Lung (tissue), 12 donors: ENCODE data around the gene UIMC1. TPM values are rescaled to one million over a fixed set of nuclear protein-coding genes. Genes with fewer than 3 reads are reported as not detected.

ENCODE experiments used
- ATAC-seq: fragments of 200-7000 bp; cut with Tn5 transposase; one replicate; pipeline ENCODE4 v1.9.1; 2020; ENCODE audit warnings: moderate number of reproducible peaks; ENCODE audit not compliant: insufficient read depth, low FRiP score
- DNase-seq, 3 donors: peaks; one replicate each; pipeline ENCODE4 v3.0.0-alpha.2; 2013 to 2017
- H3K27ac ChIP-seq, 2 donors: one replicate each; pipeline ENCODE4 v1.5.1; 2013; ENCODE audit warnings: mild to moderate bottlenecking in 2 of 2, moderate library complexity in 2 of 2, control low read depth in 1 of 2, inconsistent platforms in 1 of 2, low read depth in 1 of 2, low read length in 1 of 2
- H3K27me3 ChIP-seq, 3 donors: one replicate each; pipeline ENCODE4 v1.5.1; 2013; ENCODE audit warnings: low read length in 2 of 3; ENCODE audit not compliant: control insufficient read depth in 3 of 3, insufficient read depth in 3 of 3
- H3K36me3 ChIP-seq, 4 donors: one replicate each; pipeline ENCODE4 v1.5.1; 2013; ENCODE audit warnings: low read length in 4 of 4, mild to moderate bottlenecking in 1 of 4, moderate library complexity in 1 of 4; ENCODE audit not compliant: control insufficient read depth in 4 of 4, insufficient read depth in 4 of 4
- H3K4me1 ChIP-seq, 5 donors: one replicate each; pipeline ENCODE4 v1.5.1; 2013; ENCODE audit warnings: low read length in 5 of 5, mild to moderate bottlenecking in 2 of 5, moderate library complexity in 1 of 5; ENCODE audit not compliant: control insufficient read depth in 5 of 5, insufficient read depth in 5 of 5
- H3K4me3 ChIP-seq: one replicate; pipeline ENCODE4 v1.5.1; 2013; ENCODE audit warnings: mild to moderate bottlenecking, control low read depth, moderate library complexity
- H3K9ac ChIP-seq, 2 donors: one replicate each; pipeline ENCODE4 v1.5.1; 2013; ENCODE audit warnings: low read length in 2 of 2, control low read depth in 1 of 2; ENCODE audit not compliant: insufficient read depth in 1 of 2
- H3K9me3 ChIP-seq, 4 donors: one replicate each; pipeline ENCODE4 v1.5.1; 2013; ENCODE audit warnings: low read length in 3 of 4, mild to moderate bottlenecking in 1 of 4, moderate library complexity in 1 of 4; ENCODE audit not compliant: control insufficient read depth in 4 of 4, insufficient read depth in 3 of 4
- WGBS, 2 donors: extraction: QIAGEN DNeasy Blood & Tissue Kit; methylation state at CpG; one replicate each; pipeline ENCODE4 v1.1.7; 2013; 5-methylcytosine and 5-hydroxymethylcytosine counted together
- polyA plus RNA-seq, 2 donors: library from polyadenylated mRNA; stranded (reverse); fragments of 200-250 nt; gene quantifications; one replicate each; pipeline ENCODE4 v1.2.1, GENCODE V29; 2013
- total RNA-seq, 2 donors: library from RNA; depleted of rRNA in 1 of 2; stranded (reverse); fragments of >200 nt in 1 of 2; gene quantifications; one replicate each; pipeline ENCODE4 v1.2.1, GENCODE V29; 2014 to 2021
- TF ChIP-seq, protein P1 (sequence below): IDR thresholded peaks from 2 replicates; pipeline ENCODE4 v1.5.1; 2012; ENCODE audit warnings: mild to moderate bottlenecking; ENCODE audit errors: control extremely low read depth, extremely low read depth
- donor health status: control.
- donor health status: control.
- donor health status: Bipolar disorder and iron deficiency.
- donor health status: healthy.
- donor health status: DM: yes; HTN: yes; CAD: no.

The UIMC1 gene
- total and polyA plus RNA-seq, 4 donors = 21.6 to 50.8 (median 27.9) TPM

DNA sequence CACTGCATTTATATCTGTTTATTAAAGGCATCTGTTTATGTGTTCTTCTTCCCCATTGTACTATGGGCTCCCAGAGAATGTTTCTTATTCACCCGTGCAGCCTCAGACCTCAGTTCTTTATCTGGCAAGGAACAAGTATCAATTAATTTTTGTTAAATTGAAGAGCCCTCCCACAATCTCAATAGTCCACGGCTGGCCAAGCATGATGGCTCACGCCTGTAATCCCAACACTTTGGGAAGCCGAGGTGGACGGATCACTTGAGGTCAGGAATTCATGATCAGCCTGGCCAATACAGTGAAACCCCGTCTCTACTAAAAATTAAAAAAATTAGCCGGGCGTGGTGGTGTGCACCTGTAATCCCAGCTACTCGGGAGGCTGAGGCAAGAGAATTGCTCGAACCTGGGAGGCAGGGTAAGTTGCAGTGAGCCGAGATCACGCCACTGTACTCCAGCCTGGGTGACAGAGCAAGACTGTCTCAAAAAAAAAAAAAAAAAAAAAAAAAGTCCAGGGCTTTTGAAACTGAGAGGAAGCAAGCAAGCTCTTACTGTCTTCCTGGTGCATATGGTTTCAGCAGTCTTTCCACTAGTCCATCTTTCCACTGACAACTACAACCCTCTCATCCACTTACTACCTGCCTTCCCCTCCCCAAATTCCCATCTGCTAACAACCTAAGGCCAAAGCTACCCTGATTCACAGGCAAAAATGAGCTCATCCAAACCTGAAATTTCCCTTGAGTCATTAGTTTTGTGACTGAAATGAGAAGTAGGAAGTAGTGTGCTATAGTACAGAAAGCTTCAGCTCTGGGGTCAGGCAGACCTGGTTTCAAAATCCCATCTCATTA lies 105.1 kb downstream of the UIMC1 start:
- no peaks in the 10 kb centered on the region for H3K9me3 ChIP-seq
- TF ChIP-seq, protein P1, sequence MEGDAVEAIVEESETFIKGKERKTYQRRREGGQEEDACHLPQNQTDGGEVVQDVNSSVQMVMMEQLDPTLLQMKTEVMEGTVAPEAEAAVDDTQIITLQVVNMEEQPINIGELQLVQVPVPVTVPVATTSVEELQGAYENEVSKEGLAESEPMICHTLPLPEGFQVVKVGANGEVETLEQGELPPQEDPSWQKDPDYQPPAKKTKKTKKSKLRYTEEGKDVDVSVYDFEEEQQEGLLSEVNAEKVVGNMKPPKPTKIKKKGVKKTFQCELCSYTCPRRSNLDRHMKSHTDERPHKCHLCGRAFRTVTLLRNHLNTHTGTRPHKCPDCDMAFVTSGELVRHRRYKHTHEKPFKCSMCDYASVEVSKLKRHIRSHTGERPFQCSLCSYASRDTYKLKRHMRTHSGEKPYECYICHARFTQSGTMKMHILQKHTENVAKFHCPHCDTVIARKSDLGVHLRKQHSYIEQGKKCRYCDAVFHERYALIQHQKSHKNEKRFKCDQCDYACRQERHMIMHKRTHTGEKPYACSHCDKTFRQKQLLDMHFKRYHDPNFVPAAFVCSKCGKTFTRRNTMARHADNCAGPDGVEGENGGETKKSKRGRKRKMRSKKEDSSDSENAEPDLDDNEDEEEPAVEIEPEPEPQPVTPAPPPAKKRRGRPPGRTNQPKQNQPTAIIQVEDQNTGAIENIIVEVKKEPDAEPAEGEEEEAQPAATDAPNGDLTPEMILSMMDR = no peak
- peaks cover 18 to 32% (median 23%) of the 10 kb centered on the region in 4 donors for H3K36me3 ChIP-seq
- WGBS, 2 donors = 73 to 85% methylated on average over 12 of the region's 12 CpGs
- peaks cover 0 to 16% (median 0%) of the 10 kb centered on the region in 5 donors for H3K4me1 ChIP-seq
- no peak overlapping the region for H3K9ac ChIP-seq
- ATAC-seq (no peak), DNase-seq (no peak)
- no peak overlapping the region for H3K27ac ChIP-seq
- H3K4me3 ChIP-seq = no peak overlapping the region
- H3K27me3 ChIP-seq = peaks cover 0 to 3% (median 0%) of the 10 kb centered on the region in 3 donors

DNA sequence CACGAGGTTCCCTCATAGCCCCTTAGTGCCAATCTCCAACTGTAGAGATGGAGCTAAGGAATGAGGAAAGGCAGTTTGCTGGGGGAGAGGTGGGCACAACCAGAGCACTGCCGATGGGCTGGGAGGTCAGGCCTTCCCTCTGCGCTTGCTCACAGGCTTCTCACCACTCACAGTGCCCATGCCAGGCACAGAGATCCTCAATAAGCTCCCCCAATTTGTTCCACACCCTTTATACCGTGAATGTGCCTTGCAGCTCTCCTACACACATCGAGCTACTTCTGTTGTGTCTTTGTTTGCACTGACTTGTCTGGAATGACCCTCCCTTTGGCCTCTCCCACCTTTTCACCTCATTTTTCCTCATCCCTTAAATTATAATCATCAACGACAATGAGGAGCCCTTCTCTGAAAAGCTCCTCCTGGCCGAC lies 105.8 kb downstream of the UIMC1 start:
- Histone ChIP-seq H3K4me1 (peaks cover 0 to 16% (median 0%) of the 10 kb centered on the region in 5 donors), H3K36me3 (peaks cover 13 to 25% (median 18%) of the 10 kb centered on the region in 4 donors), H3K27ac (peak overlapping the region in 1 of 2 donors; percentile 41), H3K4me3 (no peak overlapping the region), H3K27me3 (peaks cover 0 to 3% (median 0%) of the 10 kb centered on the region in 3 donors), H3K9ac (no peak overlapping the region), H3K9me3 (no peaks in the 10 kb centered on the region)
- ATAC-seq (no peak), DNase-seq (no peak)
- TF ChIP-seq, protein P1 = no peak
- 82 to 83% methylated on average over 7 of the region's 7 CpGs for WGBS, 2 donors

DNA sequence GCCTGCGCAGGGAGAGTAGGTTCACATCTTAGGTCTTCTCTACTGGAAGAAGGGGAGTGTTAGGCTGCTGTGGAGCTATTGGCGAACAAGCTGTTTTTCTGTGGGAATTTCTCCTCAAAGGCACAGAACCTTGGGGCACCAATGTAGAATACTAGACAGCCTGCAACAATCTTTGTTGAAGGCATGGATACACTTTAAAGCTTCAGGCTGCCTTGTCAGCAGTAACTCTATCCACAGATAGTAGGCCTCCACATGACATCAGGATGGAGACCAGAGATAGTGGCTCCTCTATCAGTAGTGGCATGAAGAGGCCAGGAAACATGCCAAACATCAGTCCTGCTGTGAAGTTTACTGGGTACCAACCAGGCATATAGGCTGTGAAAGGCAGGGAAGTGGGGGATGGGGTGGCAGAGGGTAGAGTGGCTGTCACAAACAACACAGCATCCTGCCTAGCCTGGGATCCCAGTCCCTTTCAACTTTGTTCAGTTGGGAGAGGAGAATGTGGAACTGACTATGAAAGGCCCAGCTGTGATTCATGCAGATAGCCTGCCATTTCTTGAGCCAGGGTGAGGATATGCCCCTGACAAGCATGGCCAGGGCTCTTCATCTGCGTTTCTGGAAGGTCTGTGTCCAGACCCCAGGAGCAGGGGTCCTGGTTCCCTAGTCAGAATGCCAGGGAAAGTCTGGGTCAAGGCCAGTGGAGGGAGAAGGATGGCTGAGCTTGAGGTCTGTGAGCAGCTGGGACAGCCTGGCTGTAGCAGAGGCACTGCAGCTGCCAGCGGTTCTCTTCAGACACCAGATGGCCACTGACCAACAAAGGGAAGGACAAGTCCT lies 106.4 kb downstream of the UIMC1 start:
- WGBS, 2 donors = 86 to 90% methylated on average over 4 of the region's 4 CpGs
- peaks cover 0 to 16% (median 0%) of the 10 kb centered on the region in 5 donors for H3K4me1 ChIP-seq
- H3K36me3 ChIP-seq = peaks cover 7 to 19% (median 15%) of the 10 kb centered on the region in 4 donors
- no peak overlapping the region for H3K4me3 ChIP-seq
- H3K9ac ChIP-seq = no peak overlapping the region
- H3K27ac ChIP-seq = peak overlapping the region in 1 of 2 donors; percentile 44
- ATAC-seq (no peak), DNase-seq (peak; percentile 54 to 70 (median 66))
- TF ChIP-seq, protein P1 = no peak
- no peaks in the 10 kb centered on the region for H3K9me3 ChIP-seq
- H3K27me3 ChIP-seq = peaks cover 0 to 3% (median 0%) of the 10 kb centered on the region in 3 donors
